Ovary (tissue), 9 donors: ENCODE data around the gene ADRM1. TPM values are rescaled to one million over a fixed set of nuclear protein-coding genes. Genes with fewer than 3 reads are reported as not detected.

Experiments used
- DNase-seq, 5 donors: peaks; one replicate each; pipeline ENCODE4 v3.0.0-alpha.2; 2019 to 2020
- H3K27ac ChIP-seq, 2 donors: fragments of 200-600 bp; one replicate each; pipeline versions ENCODE4 v1.5.1 to v1.8.0; 2019 to 2022
- H3K27me3 ChIP-seq: fragments of 200-600 bp; one replicate; pipeline ENCODE4 v1.8.0; 2022
- H3K36me3 ChIP-seq: fragments of 200-600 bp; sonication (generic); one replicate; pipeline ENCODE4 v1.5.1; 2019
- H3K4me1 ChIP-seq: one replicate; pipeline ENCODE4 v1.8.1; 2013; ENCODE audit warnings: mild to moderate bottlenecking, moderate library complexity; ENCODE audit not compliant: insufficient read depth
- H3K4me3 ChIP-seq: fragments of 200-600 bp; sonication (generic); one replicate; pipeline ENCODE4 v1.5.1; 2017
- H3K9me3 ChIP-seq, 2 donors: fragments of 200-600 bp in 1 of 2; sonication (generic) in 1 of 2; one replicate each; pipeline versions ENCODE4 v1.5.1 to v1.8.1; 2013 to 2019; ENCODE audit warnings: mild to moderate bottlenecking in 1 of 2, moderate library complexity in 1 of 2
- CTCF ChIP-seq, 3 donors: fragments of 450-650 bp in 2 of 3; fragments of 200-600 bp in 1 of 3; IDR thresholded peaks; one replicate each; pipeline versions ENCODE4 v1.5.1 to v1.8.0; 2016 to 2022; ENCODE audit warnings: antibody characterized with exemption in 3 of 3, mild to moderate bottlenecking in 1 of 3
- EP300 ChIP-seq: sonication (generic); formaldehyde crosslinking; IDR thresholded peaks from one replicate; pipeline ENCODE4 v1.6.1; 2017; ENCODE audit warnings: antibody characterized with exemption
- POLR2A ChIP-seq: fragments of 450-650 bp; IDR thresholded peaks from one replicate; pipeline ENCODE4 v1.6.1; 2017; ENCODE audit warnings: antibody characterized with exemption, mild to moderate bottlenecking, moderate library complexity
- WGBS, 3 donors: extraction: QIAGEN DNeasy Blood & Tissue Kit in 1 of 3; methylation state at CpG; one replicate each; pipeline versions ENCODE4 v1.1.5 to v1.1.7; 2013 to 2017; 5-methylcytosine and 5-hydroxymethylcytosine counted together
- intact Hi-C, 4 donors: fragments of 100-400 bp; cut with DNase I; formaldehyde crosslinking; loops; one replicate each; pipeline versions ENCODE4 v1.11.0 to v1.15.1; 2022 to 2023
- polyA plus RNA-seq, 2 donors: library from polyadenylated mRNA; stranded (reverse); fragments of 200-250 nt in 1 of 2; fragments of 350-450 nt in 1 of 2; fragmentation: Illumina TruSeq in 1 of 2; extraction: RNeasy Lipid Tissue Mini Kit (QIAGEN cat#74804) in 1 of 2; gene quantifications; one replicate each; pipeline ENCODE4 v1.2.3, GENCODE V29; 2013 to 2014
- total RNA-seq, 7 donors: library from RNA; depleted of rRNA in 2 of 7; stranded (reverse); fragments of >200 nt in 2 of 7; fragmentation: NEBNext Ultra II Directional in 3 of 7; extraction: Animal tissue kit (Norgen Biotek cat#: 25700) in 3 of 7; gene quantifications; one replicate each; pipeline versions ENCODE4 v1.1.0 to v1.2.4, GENCODE V29; 2016 to 2023
- donor health status: DM: no; HTN: no; CAD: no; lungs with moderate emphysema.
- donor health status: DM: no; HTN: no; CAD: no.
- donor health status: Bipolar disorder and iron deficiency.
- donor health status: DM: yes; HTN: yes; CAD: no.
- donor health status: DM: no; HTN: no; CAD: no.
- donor health status: DM: yes; HTN: yes; CAD: no.

Gene ADRM1
- total and polyA plus RNA-seq, 9 donors: 7.8 to 109 (median 55.2) TPM

GRCh38 chr20:62332421-62332820 is 29.6 kb downstream of the ADRM1 start:
- no peaks in the 10 kb centered on the region for H3K36me3 ChIP-seq
- WGBS, 3 donors: 85 to 89% (median 88%) methylated on average over 14 to 16 of the region's 16 CpGs
- DNase-seq: no peak
- no peaks in the 10 kb centered on the region for H3K4me1 ChIP-seq
- intact Hi-C loops: no loop called here
- H3K27ac ChIP-seq: no peak overlapping the region
- no peak overlapping the region for H3K4me3 ChIP-seq
- no peaks in the 10 kb centered on the region for H3K9me3 ChIP-seq
- H3K27me3 ChIP-seq: no peaks in the 10 kb centered on the region
- TF ChIP-seq POLR2A (no peak), CTCF (IDR thresholded peaks at IDR 0.05) (no peak), EP300 (no peak)

DNA sequence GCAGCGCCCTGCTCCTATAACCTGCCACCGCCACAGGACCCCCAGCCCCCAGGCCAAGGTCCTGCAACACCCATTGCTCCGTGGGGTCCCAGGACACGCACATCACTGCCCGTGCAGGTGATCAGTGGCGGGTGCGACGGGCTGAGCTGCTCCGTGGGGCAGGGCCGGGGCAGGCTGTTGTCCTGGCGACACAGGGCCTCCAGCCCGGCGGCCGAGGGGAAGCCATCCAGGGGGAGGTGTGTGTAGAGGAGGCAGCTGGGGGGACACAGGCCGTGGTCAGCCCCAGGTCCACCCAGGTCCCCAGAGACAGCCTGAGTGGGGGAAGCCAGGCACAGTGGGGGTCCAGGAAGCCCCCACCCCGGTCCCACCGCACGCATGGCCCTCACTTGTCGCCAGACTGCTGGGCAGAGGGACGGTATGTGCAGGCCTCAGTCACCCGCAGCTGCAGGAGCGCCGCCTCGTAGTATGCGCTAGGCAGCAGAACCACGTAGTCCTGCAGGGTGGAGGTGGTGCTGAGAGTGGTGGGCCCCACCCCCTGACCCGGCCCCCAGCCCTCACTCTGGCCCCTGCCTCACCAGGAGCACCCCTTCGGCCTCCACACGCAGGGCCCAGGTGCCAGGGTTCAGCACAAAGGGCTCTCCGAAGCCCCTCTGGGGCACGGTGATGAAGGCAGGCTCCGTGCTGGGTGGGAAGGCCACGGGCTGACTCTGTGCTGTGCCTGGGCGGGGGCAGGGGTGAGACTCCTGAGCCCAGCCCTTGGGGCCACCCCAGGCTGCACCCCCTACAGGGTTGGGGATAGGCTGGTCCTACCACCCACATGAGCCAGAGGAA is 30.4 kb downstream of the ADRM1 start:
- DNase-seq: no peak
- Histone ChIP-seq H3K36me3 (no peaks in the 10 kb centered on the region), H3K9me3 (no peaks in the 10 kb centered on the region), H3K27me3 (no peaks in the 10 kb centered on the region), H3K4me1 (no peaks in the 10 kb centered on the region), H3K27ac (no peak overlapping the region), H3K4me3 (no peak overlapping the region)
- no peak for TF ChIP-seq POLR2A
- TF ChIP-seq EP300: no peak
- TF ChIP-seq CTCF (IDR thresholded peaks at IDR 0.05): no peak
- 93% methylated on average over 29 to 34 of the region's 34 CpGs for WGBS, 3 donors
- intact Hi-C loops: no loop called here

GRCh38 chr20:62333820-62334595 is 31.2 kb downstream of the ADRM1 start:
- no peaks in the 10 kb centered on the region for H3K27me3 ChIP-seq
- WGBS, 3 donors: 78 to 86% (median 82%) methylated on average over 28 to 37 of the region's 37 CpGs
- TF ChIP-seq POLR2A (no peak), EP300 (no peak), CTCF (IDR thresholded peaks at IDR 0.05) (no peak)
- no peak overlapping the region for H3K27ac ChIP-seq
- intact Hi-C loops: no loop called here
- H3K4me3 ChIP-seq: no peak overlapping the region
- no peak for DNase-seq
- H3K36me3 ChIP-seq: no peaks in the 10 kb centered on the region
- no peaks in the 10 kb centered on the region for H3K9me3 ChIP-seq
- H3K4me1 ChIP-seq: no peaks in the 10 kb centered on the region

DNA sequence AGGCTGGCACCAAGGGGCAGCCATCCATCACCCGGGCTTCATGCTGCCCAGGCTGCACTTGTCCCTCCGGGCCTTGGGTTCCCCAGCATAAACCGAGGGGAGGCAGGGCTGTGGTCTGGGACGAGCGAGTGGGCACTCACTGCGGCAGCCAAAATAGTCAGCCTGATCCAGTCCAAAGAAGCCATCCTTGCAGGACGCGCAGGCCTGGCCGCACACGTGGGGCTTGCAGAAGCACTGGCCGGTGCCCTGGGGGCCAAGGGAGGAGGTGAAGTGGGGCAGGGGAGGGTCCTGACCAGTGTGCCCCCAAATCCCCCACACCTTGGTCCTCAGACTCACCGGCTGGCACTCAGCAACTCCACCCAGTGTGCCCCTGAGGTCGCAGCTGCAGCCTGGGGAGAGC is 32.1 kb downstream of the ADRM1 start:
- WGBS, 3 donors: 88 to 93% (median 91%) methylated on average over 9 to 13 of the region's 13 CpGs
- Histone ChIP-seq H3K4me3 (no peak overlapping the region), H3K4me1 (no peaks in the 10 kb centered on the region), H3K27me3 (no peaks in the 10 kb centered on the region), H3K9me3 (no peaks in the 10 kb centered on the region), H3K27ac (no peak overlapping the region), H3K36me3 (no peaks in the 10 kb centered on the region)
- no peak for DNase-seq
- no peak for TF ChIP-seq EP300
- TF ChIP-seq CTCF (IDR thresholded peaks at IDR 0.05): no peak
- no peak for TF ChIP-seq POLR2A
- intact Hi-C loops: no loop called here
